ENCODE data around the gene SNCAIP. TPM values are rescaled to one million over a fixed set of nuclear protein-coding genes. Genes with fewer than 3 reads are reported as not detected.
"Not testable (repeated sequence)": the region's sequence is repeated elsewhere in the genome, so short reads cannot be mapped to it uniquely, and the experiment has no call there.

The SNCAIP gene
- total RNA-seq, 1 donor from 2014 or later = 6.7 TPM

GRCh38 chr5:122371511-122372151, 59.6 kb downstream of the SNCAIP start:
- Mint-ChIP-seq H3K27me3 (ENCODE audit: unreplicated experiment) (no peaks in the 10 kb centered on the region), H3K9me3 (ENCODE audit: unreplicated experiment) (peaks cover 2% of the 10 kb centered on the region), H3K4me1 (ENCODE audit: low read depth, unreplicated experiment) (peaks cover 7% of the 10 kb centered on the region), H3K27ac (ENCODE audit: unreplicated experiment) (no peak overlapping the region), H3K36me3 (ENCODE audit: unreplicated experiment) (no peaks in the 10 kb centered on the region), H3K4me3 (ENCODE audit: unreplicated experiment) (no peak overlapping the region)
- no peak for TF ChIP-seq CTCF (IDR thresholded peaks at IDR 0.05; ENCODE audit: partially characterized antibody, unreplicated experiment)
- DNase-seq = no peak

GRCh38 chr5:122374110-122374509, 62.1 kb downstream of the SNCAIP start:
- no peaks in the 10 kb centered on the region for H3K27me3 Mint-ChIP-seq (ENCODE audit: unreplicated experiment)
- TF ChIP-seq CTCF (IDR thresholded peaks at IDR 0.05; ENCODE audit: partially characterized antibody, unreplicated experiment) = no peak
- DNase-seq = no peak

GRCh38 chr5:122375801-122376200, 63.8 kb downstream of the SNCAIP start:
- DNase-seq = no peak
- no peak for TF ChIP-seq CTCF (IDR thresholded peaks at IDR 0.05; ENCODE audit: partially characterized antibody, unreplicated experiment)
- Mint-ChIP-seq H3K9me3 (ENCODE audit: unreplicated experiment) (no peaks in the 10 kb centered on the region), H3K27ac (ENCODE audit: unreplicated experiment) (no peak overlapping the region), H3K4me3 (ENCODE audit: unreplicated experiment) (no peak overlapping the region), H3K27me3 (ENCODE audit: unreplicated experiment) (no peaks in the 10 kb centered on the region), H3K4me1 (ENCODE audit: low read depth, unreplicated experiment) (no peaks in the 10 kb centered on the region), H3K36me3 (ENCODE audit: unreplicated experiment) (no peaks in the 10 kb centered on the region)

More at GRCh38 chr5:122374110-122374509, 62.1 kb downstream of the SNCAIP start:
- Mint-ChIP-seq H3K4me3 (ENCODE audit: unreplicated experiment) (no peak overlapping the region), H3K27ac (ENCODE audit: unreplicated experiment) (no peak overlapping the region), H3K36me3 (ENCODE audit: unreplicated experiment) (no peaks in the 10 kb centered on the region), H3K9me3 (ENCODE audit: unreplicated experiment) (no peaks in the 10 kb centered on the region), H3K4me1 (ENCODE audit: low read depth, unreplicated experiment) (peaks cover 3% of the 10 kb centered on the region)

- Mint-ChIP-seq H3K27ac (ENCODE audit: unreplicated experiment) (no peak overlapping the region), H3K27me3 (ENCODE audit: unreplicated experiment) (no peaks in the 10 kb centered on the region), H3K9me3 (ENCODE audit: unreplicated experiment) (no peaks in the 10 kb centered on the region), H3K4me1 (ENCODE audit: low read depth, unreplicated experiment) (no peaks in the 10 kb centered on the region), H3K36me3 (ENCODE audit: unreplicated experiment) (no peaks in the 10 kb centered on the region), H3K4me3 (ENCODE audit: unreplicated experiment) (no peak overlapping the region)
- TF ChIP-seq CTCF (IDR thresholded peaks at IDR 0.05; ENCODE audit: partially characterized antibody, unreplicated experiment) = no peak
- DNase-seq = no peak
Measured at GRCh38 chr5:122376250-122376649, 64.2 kb downstream of the SNCAIP start.

GRCh38 chr5:122377026-122377425, 65.0 kb downstream of the SNCAIP start:
- no peak for TF ChIP-seq CTCF (IDR thresholded peaks at IDR 0.05; ENCODE audit: partially characterized antibody, unreplicated experiment)
- DNase-seq = no peak
- no peaks in the 10 kb centered on the region for H3K27me3 Mint-ChIP-seq (ENCODE audit: unreplicated experiment)
- no peaks in the 10 kb centered on the region for H3K36me3 Mint-ChIP-seq (ENCODE audit: unreplicated experiment)
- H3K4me1 Mint-ChIP-seq (ENCODE audit: low read depth, unreplicated experiment) = no peaks in the 10 kb centered on the region
- H3K4me3 Mint-ChIP-seq (ENCODE audit: unreplicated experiment) = no peak overlapping the region
- no peak overlapping the region for H3K27ac Mint-ChIP-seq (ENCODE audit: unreplicated experiment)
- no peaks in the 10 kb centered on the region for H3K9me3 Mint-ChIP-seq (ENCODE audit: unreplicated experiment)

- H3K36me3 Mint-ChIP-seq (ENCODE audit: unreplicated experiment); H3K27ac Mint-ChIP-seq (ENCODE audit: unreplicated experiment); DNase-seq; H3K4me3 Mint-ChIP-seq (ENCODE audit: unreplicated experiment); H3K9me3 Mint-ChIP-seq (ENCODE audit: unreplicated experiment); H3K4me1 Mint-ChIP-seq (ENCODE audit: low read depth, unreplicated experiment); H3K27me3 Mint-ChIP-seq (ENCODE audit: unreplicated experiment): not testable (repeated sequence)
Measured at GRCh38 chr5:122382938-122383337, 70.9 kb downstream of the SNCAIP start.

Measured in glutamatergic neuron (in vitro differentiated cells).